Mesothelial cell of epicardium (in vitro differentiated cells): ENCODE measurements around the gene ZNF23. TPM values are rescaled to one million over a fixed set of nuclear protein-coding genes. Genes with fewer than 3 reads are reported as not detected.

Experiments
- DNase-seq, 2 experiments: peaks; one replicate each; pipeline ENCODE4 v3.0.0; 2021; ENCODE audit warnings: low spot score in 2 of 2; ENCODE audit not compliant: unreplicated experiment in 2 of 2
- H3K27ac Mint-ChIP-seq: 2 replicates; pipeline ENCODE4 v1.8.0; 2021; ENCODE audit warnings: mixed read lengths
- H3K27me3 Mint-ChIP-seq: 2 replicates; pipeline ENCODE4 v1.8.0; 2021; ENCODE audit warnings: low read depth, mixed read lengths
- H3K36me3 Mint-ChIP-seq: 2 replicates; pipeline ENCODE4 v1.8.0; 2021; ENCODE audit warnings: mixed read lengths
- H3K4me1 Mint-ChIP-seq: 2 replicates; pipeline ENCODE4 v1.8.0; 2021; ENCODE audit warnings: mixed read lengths
- H3K4me3 Mint-ChIP-seq: 2 replicates; pipeline ENCODE4 v1.8.0; 2021; ENCODE audit warnings: mild to moderate bottlenecking, moderate library complexity, mixed read lengths
- H3K9me3 Mint-ChIP-seq: 2 replicates; pipeline ENCODE4 v1.8.0; 2021; ENCODE audit warnings: mixed read lengths
- total RNA-seq: library from RNA; stranded (reverse); gene quantifications from 3 replicates; pipeline ENCODE4 v1.2.1, GENCODE V29; 2021
- TF ChIP-seq, protein P1 (sequence below): fragments of 200-600 bp; sonication (generic); IDR thresholded peaks from one replicate; pipeline ENCODE4 v1.5.0; 2021; ENCODE audit warnings: antibody characterized with exemption; ENCODE audit not compliant: unreplicated experiment

Gene ZNF23
- total RNA-seq, 1 donor from 2014 or later = 12.8 TPM

DNA sequence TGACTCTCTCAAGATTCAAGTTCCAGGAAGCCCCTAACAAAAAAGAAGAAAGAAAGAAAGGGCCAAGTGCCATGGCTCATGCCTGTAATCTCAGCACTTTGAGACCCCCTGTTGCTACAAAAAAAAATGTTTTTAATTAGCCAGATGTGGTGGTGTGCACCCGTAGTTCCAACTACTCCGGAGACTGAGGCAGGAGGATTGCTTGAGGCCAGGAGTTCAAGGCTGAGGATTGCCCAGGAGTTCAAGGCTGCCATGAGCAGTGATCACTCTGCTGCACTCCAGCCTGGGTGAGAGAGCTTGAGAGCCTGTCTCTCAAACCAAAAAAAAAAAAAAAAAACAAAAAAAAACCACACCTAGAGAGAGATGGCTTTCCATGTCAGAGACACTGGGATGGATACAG lies 39.0 kb downstream of the ZNF23 start:
- TF ChIP-seq, protein P1, sequence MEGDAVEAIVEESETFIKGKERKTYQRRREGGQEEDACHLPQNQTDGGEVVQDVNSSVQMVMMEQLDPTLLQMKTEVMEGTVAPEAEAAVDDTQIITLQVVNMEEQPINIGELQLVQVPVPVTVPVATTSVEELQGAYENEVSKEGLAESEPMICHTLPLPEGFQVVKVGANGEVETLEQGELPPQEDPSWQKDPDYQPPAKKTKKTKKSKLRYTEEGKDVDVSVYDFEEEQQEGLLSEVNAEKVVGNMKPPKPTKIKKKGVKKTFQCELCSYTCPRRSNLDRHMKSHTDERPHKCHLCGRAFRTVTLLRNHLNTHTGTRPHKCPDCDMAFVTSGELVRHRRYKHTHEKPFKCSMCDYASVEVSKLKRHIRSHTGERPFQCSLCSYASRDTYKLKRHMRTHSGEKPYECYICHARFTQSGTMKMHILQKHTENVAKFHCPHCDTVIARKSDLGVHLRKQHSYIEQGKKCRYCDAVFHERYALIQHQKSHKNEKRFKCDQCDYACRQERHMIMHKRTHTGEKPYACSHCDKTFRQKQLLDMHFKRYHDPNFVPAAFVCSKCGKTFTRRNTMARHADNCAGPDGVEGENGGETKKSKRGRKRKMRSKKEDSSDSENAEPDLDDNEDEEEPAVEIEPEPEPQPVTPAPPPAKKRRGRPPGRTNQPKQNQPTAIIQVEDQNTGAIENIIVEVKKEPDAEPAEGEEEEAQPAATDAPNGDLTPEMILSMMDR = no peak
- H3K9me3 Mint-ChIP-seq = no peaks in the 10 kb centered on the region
- peaks cover 77% of the 10 kb centered on the region for H3K27me3 Mint-ChIP-seq
- peaks cover 5% of the 10 kb centered on the region for H3K4me1 Mint-ChIP-seq
- H3K36me3 Mint-ChIP-seq = no peaks in the 10 kb centered on the region
- no peak for DNase-seq
- no peak overlapping the region for H3K4me3 Mint-ChIP-seq
- no peak overlapping the region for H3K27ac Mint-ChIP-seq

DNA sequence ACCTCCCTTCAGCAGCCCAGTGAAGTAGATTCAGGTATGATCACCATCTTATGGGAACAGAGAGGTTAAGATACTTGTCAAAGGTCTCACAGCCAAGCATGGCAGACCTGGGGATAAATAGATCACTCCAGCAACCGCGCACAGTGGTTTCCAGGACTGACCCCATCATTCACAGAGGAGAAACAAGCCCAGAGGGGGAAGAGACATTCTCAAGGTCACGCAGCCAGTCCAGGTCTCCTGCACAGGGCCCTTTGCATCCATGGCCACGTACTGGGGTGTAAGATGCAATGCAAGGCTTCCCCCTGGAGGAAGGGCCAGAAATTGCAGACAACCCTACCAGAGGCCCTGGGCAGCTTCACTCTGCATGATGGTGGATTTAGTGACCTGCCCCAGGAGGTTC lies 40.1 kb downstream of the ZNF23 start:
- Mint-ChIP-seq H3K4me3 (no peak overlapping the region), H3K27ac (no peak overlapping the region), H3K27me3 (peaks cover 77% of the 10 kb centered on the region), H3K9me3 (no peaks in the 10 kb centered on the region), H3K4me1 (peaks cover 5% of the 10 kb centered on the region), H3K36me3 (no peaks in the 10 kb centered on the region)
- no peak for DNase-seq
- TF ChIP-seq, protein P1 = no peak

DNA sequence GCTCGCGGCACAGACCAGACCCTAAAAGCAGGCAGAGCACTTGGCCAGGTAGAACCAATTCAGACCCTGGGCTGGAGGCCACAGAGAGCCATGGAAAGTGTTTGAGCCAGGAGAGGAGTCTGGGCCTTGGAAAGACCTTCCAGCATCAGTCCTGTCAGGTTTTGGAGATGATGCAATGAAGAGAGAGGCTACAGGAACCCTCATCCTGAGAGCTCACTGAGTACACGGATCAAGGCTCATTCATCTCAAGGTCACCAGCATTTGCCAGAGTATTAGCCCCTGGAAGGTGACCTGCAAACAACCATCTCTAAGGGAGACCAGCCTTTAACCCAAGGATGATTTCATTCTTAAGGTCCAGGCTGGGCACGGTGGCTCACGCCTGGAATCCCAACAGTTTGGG lies 48.0 kb downstream of the ZNF23 start:
- no peaks in the 10 kb centered on the region for H3K36me3 Mint-ChIP-seq
- H3K4me3 Mint-ChIP-seq = no peak overlapping the region
- peaks cover 57% of the 10 kb centered on the region for H3K27me3 Mint-ChIP-seq
- no peak for DNase-seq
- H3K9me3 Mint-ChIP-seq = no peaks in the 10 kb centered on the region
- peaks cover 8% of the 10 kb centered on the region for H3K4me1 Mint-ChIP-seq
- TF ChIP-seq, protein P1 = no peak
- H3K27ac Mint-ChIP-seq = no peak overlapping the region

DNA sequence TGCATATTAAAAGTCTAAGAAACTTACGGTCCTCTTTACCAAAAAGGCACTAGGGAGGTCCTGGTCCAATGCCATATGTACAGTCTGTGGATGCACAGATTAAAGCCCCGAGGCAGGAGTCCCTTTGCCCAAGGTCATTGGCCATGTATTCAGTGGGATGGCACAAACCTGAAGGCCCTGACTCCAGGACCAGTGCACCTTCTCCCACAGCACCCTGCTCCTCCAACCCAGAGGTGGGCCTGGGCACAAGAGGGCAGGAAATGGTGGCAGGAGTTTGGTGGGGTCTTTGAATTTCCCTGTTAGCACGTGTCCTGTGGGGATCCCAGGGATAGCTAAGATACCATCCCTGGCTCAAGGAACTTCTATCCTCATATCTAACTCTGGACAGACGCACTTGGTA lies 48.7 kb downstream of the ZNF23 start:
- no peak for DNase-seq
- Mint-ChIP-seq H3K4me3 (no peak overlapping the region), H3K27ac (no peak overlapping the region), H3K9me3 (no peaks in the 10 kb centered on the region), H3K36me3 (no peaks in the 10 kb centered on the region), H3K4me1 (peaks cover 10% of the 10 kb centered on the region), H3K27me3 (peaks cover 56% of the 10 kb centered on the region)
- TF ChIP-seq, protein P1 = no peak

DNA sequence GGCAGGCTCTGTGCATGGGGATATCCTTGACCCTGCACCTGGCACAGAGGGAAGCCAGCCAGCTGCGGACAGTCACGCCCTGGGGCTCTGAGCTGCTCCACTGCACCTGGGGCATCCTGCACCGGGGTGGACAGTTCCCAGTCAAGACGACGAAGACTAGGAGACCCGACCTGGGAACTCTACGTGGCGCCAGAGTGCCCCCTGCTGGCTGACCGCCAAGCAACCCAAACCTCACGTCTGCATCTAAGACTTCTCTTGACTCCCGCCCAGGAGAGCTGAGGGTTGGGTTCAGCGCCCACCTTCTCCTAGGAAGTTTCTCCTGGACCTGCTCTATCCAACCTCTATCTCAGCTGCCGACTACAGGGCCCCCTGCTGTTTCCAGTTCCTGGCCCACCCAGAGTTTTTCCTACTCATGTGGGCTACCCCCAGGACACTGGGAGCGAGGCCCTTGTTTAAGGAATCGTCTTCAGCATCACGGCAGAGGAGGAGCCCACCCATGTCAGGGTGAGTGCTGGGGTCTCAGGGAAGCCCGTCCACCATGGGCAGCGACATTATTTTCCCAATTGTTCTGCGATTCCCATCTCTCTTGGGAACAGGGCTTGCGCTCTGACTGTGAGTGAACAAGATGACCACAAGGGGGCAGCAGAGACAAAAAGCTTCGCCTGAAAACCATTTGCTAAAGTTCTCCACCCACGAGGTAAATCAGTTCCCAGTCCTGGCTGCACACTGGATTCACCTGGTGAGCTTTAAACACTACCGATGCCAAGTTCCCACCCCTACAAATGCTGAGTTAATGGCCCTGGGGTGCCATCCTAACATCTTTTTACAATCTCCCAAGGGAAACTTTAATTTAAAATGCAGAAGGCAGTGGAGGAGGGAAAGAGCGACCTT lies 49.5 kb downstream of the ZNF23 start:
- TF ChIP-seq, protein P1 = peak; percentile 98
- no peak overlapping the region for H3K27ac Mint-ChIP-seq
- peaks cover 10% of the 10 kb centered on the region for H3K4me1 Mint-ChIP-seq
- DNase-seq = peak; percentile 43 to 80
- H3K36me3 Mint-ChIP-seq = no peaks in the 10 kb centered on the region
- no peaks in the 10 kb centered on the region for H3K9me3 Mint-ChIP-seq
- H3K27me3 Mint-ChIP-seq = peaks cover 58% of the 10 kb centered on the region
- peak overlapping the region; percentile 40 for H3K4me3 Mint-ChIP-seq
